HCT116 (cell line): ENCODE data around the gene SLC2A4. TPM values are rescaled to one million over a fixed set of nuclear protein-coding genes. Genes with fewer than 3 reads are reported as not detected.

Experiments
- ATAC-seq: fragments of 200-7000 bp; cut with Tn5 transposase; 2 replicates; pipeline ENCODE4 v1.9.1; 2020; ENCODE audit warnings: mild to moderate bottlenecking, moderate library complexity
- BruUV-seq: library from RNA; stranded (reverse); fragments of 400-500 nt; replicated peaks from 2 replicates; lab custom pipeline; 2021; lab: Mats Ljungman, UMichigan
- CTCF ChIA-PET: fragments of 300-600 bp; sonication (Branson Sonifier 250); formaldehyde crosslinking; loops from one replicate; lab custom pipeline; 2021; ENCODE audit warnings: antibody characterized with exemption; lab: Charles Lee
- POLR2A ChIA-PET: fragments of 300-600, 350-600 bp; sonication (Branson Sonifier 250); formaldehyde crosslinking; loops from one replicate; lab custom pipeline; 2021; ENCODE audit warnings: antibody characterized with exemption; lab: Charles Lee
- RAD21 ChIA-PET, 2 experiments: fragments of 300-600 bp; sonication (Branson Sonifier 250); formaldehyde crosslinking; loops; one replicate each; lab custom pipeline; 2023; ENCODE audit warnings: low total read pairs in 2 of 2; ENCODE audit not compliant: uncharacterized antibody in 2 of 2, unreplicated experiment in 2 of 2, low non-redundant PET in 1 of 2; lab: Charles Lee
- DNase-seq: peaks from one replicate; pipeline ENCODE4 v3.0.0-alpha.2; 2010; ENCODE audit warnings: low read depth, low spot score
- H2AFZ ChIP-seq: fragments of 200-600 bp; shearing (Covaris generic), sonication (generic); 2 replicates; pipeline ENCODE4 v1.6.1; 2017; ENCODE audit warnings: low read depth, mixed run types, mixed read lengths, antibody characterized with exemption, low read length; ENCODE audit not compliant: poor library complexity, severe bottlenecking
- H3K27ac ChIP-seq: 2 replicates; pipeline ENCODE4 v1.5.1; 2012; ENCODE audit warnings: low read depth, low read length
- H3K27me3 ChIP-seq: fragments of 200-600 bp; sonication (generic); 2 replicates; pipeline ENCODE4 v1.6.1; 2016; ENCODE audit warnings: mixed run types, low read length, mixed read lengths; ENCODE audit not compliant: insufficient read depth
- H3K36me3 ChIP-seq, 2 experiments: fragments of 200-500 bp in 1 of 2; fragments of 200-600 bp in 1 of 2; sonication (Bioruptor generic) in 1 of 2; sonication (generic) in 1 of 2; 2 replicates each; pipeline versions ENCODE4 v1.5.1 to v1.6.1; 2014 to 2016; ENCODE audit warnings: low read length in 2 of 2, inconsistent platforms in 1 of 2, mixed read lengths in 1 of 2, mixed run types in 1 of 2; ENCODE audit not compliant: insufficient read depth in 2 of 2, control insufficient read depth in 1 of 2
- H3K4me1 ChIP-seq, 2 experiments: fragments of 200-600 bp in 1 of 2; sonication (generic) in 1 of 2; 2 replicates each; pipeline versions ENCODE4 v1.5.1 to v1.6.1; 2012 to 2017; ENCODE audit warnings: low read length in 2 of 2, inconsistent platforms in 1 of 2, mild to moderate bottlenecking in 1 of 2, mixed read lengths in 1 of 2, mixed run types in 1 of 2, moderate library complexity in 1 of 2; ENCODE audit not compliant: insufficient read depth in 2 of 2, control insufficient read depth in 1 of 2
- H3K4me2 ChIP-seq: fragments of 200-600 bp; sonication (generic); 2 replicates; pipeline ENCODE4 v1.6.1; 2017; ENCODE audit warnings: mixed run types, low read length, mixed read lengths
- H3K4me3 ChIP-seq, 2 experiments: fragments of 200-600 bp in 1 of 2; sonication (generic) in 1 of 2; replicated peaks in 1 of 2; 2 replicates each; pipeline ENCODE4 v1.5.1; 2011 to 2016; ENCODE audit warnings: low read length in 2 of 2, control low read depth in 1 of 2, low read depth in 1 of 2, mild to moderate bottlenecking in 1 of 2, mixed read lengths in 1 of 2, mixed run types in 1 of 2
- H3K79me2 ChIP-seq: fragments of 200-600 bp; sonication (generic); 2 replicates; pipeline ENCODE4 v1.6.1; 2017; ENCODE audit warnings: mild to moderate bottlenecking, mixed run types, low read length, moderate library complexity, mixed read lengths; ENCODE audit not compliant: insufficient read depth
- H3K9ac ChIP-seq: fragments of 200-600 bp; sonication (generic); 2 replicates; pipeline ENCODE4 v1.6.1; 2016; ENCODE audit warnings: low read length, mixed read lengths
- H3K9me2 ChIP-seq: fragments of 200-600 bp; sonication (generic), shearing (Covaris generic); 2 replicates; pipeline ENCODE4 v1.6.1; 2017; ENCODE audit warnings: mixed run types, mild to moderate bottlenecking, moderate library complexity; ENCODE audit not compliant: insufficient read depth
- H3K9me3 ChIP-seq, 2 experiments: fragments of 200-500 bp in 1 of 2; fragments of 200-600 bp in 1 of 2; sonication (Bioruptor generic) in 1 of 2; sonication (generic) in 1 of 2; 2 replicates each; pipeline ENCODE4 v1.6.1; 2014 to 2017; ENCODE audit warnings: low read length in 2 of 2, mixed read lengths in 2 of 2, inconsistent platforms in 1 of 2, low read depth in 1 of 2, mild to moderate bottlenecking in 1 of 2, mixed run types in 1 of 2, moderate library complexity in 1 of 2; ENCODE audit not compliant: control insufficient read depth in 1 of 2, insufficient read depth in 1 of 2
- H4K20me1 ChIP-seq: fragments of 200-600 bp; sonication (generic), shearing (Covaris generic); 2 replicates; pipeline ENCODE4 v1.6.1; 2017; ENCODE audit warnings: mixed run types, mild to moderate bottlenecking, moderate library complexity; ENCODE audit not compliant: insufficient read depth
- CBX3 ChIP-seq: IDR thresholded peaks from 2 replicates; pipeline ENCODE4 v1.6.1; 2012; ENCODE audit warnings: low read depth
- EGR1 ChIP-seq: IDR thresholded peaks from 2 replicates; pipeline ENCODE4 v1.6.1; 2012; ENCODE audit warnings: low read depth
- EZH2 ChIP-seq: fragments of 200-600 bp; sonication (generic); IDR thresholded peaks from 2 replicates; pipeline ENCODE4 v1.6.1; 2017; ENCODE audit warnings: antibody characterized with exemption, mixed run types
- EZH2phosphoT487 ChIP-seq: fragments of 200-600 bp; IDR thresholded peaks from 2 replicates; pipeline ENCODE4 v1.6.1; 2018; ENCODE audit warnings: antibody characterized with exemption, borderline replicate concordance
- FOSL1 ChIP-seq: IDR thresholded peaks from 2 replicates; pipeline ENCODE4 v1.6.1; 2012; ENCODE audit warnings: low read depth
- JUND ChIP-seq: IDR thresholded peaks from 2 replicates; pipeline ENCODE4 v1.6.1; 2012
- MAX ChIP-seq: IDR thresholded peaks from 2 replicates; pipeline ENCODE4 v1.6.1; 2012
- POLR2A ChIP-seq: IDR thresholded peaks from 2 replicates; pipeline ENCODE4 v1.7.0; 2011; ENCODE audit warnings: borderline replicate concordance; ENCODE audit not compliant: insufficient read depth, insufficient read length; ENCODE audit errors: extremely low read depth
- POLR2AphosphoS5 ChIP-seq: IDR thresholded peaks from 2 replicates; pipeline ENCODE4 v1.6.1; 2011; ENCODE audit warnings: mild to moderate bottlenecking, low read depth, low read length, moderate library complexity
- RAD21 ChIP-seq: IDR thresholded peaks from 2 replicates; pipeline ENCODE4 v1.6.1; 2012; ENCODE audit warnings: low read depth, mild to moderate bottlenecking
- REST ChIP-seq: IDR thresholded peaks from 2 replicates; pipeline ENCODE4 v1.6.1; 2012; ENCODE audit warnings: low read depth
- SIN3A ChIP-seq: IDR thresholded peaks from 2 replicates; pipeline ENCODE4 v1.6.1; 2012; ENCODE audit warnings: low read depth
- SP1 ChIP-seq: IDR thresholded peaks from 2 replicates; pipeline ENCODE4 v1.6.1; 2012; ENCODE audit warnings: low read depth
- SRF ChIP-seq: IDR thresholded peaks from 2 replicates; pipeline ENCODE4 v1.6.1; 2012; ENCODE audit warnings: low read depth
- YY1 ChIP-seq: IDR thresholded peaks from 2 replicates; pipeline ENCODE4 v1.6.1; 2011; ENCODE audit warnings: low read length, low read depth, moderate library complexity, mild to moderate bottlenecking; ENCODE audit not compliant: insufficient replicate concordance; ENCODE audit errors: extremely low read depth
- ZBTB33 ChIP-seq: IDR thresholded peaks from 2 replicates; pipeline ENCODE4 v1.6.1; 2011; ENCODE audit warnings: mild to moderate bottlenecking, low read length, moderate library complexity; ENCODE audit not compliant: insufficient replicate concordance; ENCODE audit errors: extremely low read depth
- ZFX ChIP-seq: fragments of 450-650 bp; IDR thresholded peaks from 2 replicates; pipeline ENCODE4 v1.6.1; 2017
- intact Hi-C: fragments of 100-400 bp; cut with micrococcal nuclease; formaldehyde crosslinking; loops from 2 replicates; pipeline ENCODE4 v1.10.0; 2022
- total RNA-seq: library from RNA; stranded (reverse); gene quantifications from one replicate; pipeline ENCODE4 v1.2.1, GENCODE V29; 2021; ENCODE audit not compliant: unreplicated experiment

Gene SLC2A4
- total RNA-seq, 1 experiment from 2014 or later, result 2.5 TPM

GRCh38 chr17:7290166-7290565, 8.6 kb downstream of the SLC2A4 start:
- TF ChIP-seq ZFX, result no peak
- TF ChIP-seq REST, result no peak
- no peak for TF ChIP-seq SRF
- no peak for TF ChIP-seq SP1
- TF ChIP-seq EZH2, result no peak
- TF ChIP-seq YY1, result no peak
- no peak for TF ChIP-seq SIN3A
- no peak for TF ChIP-seq ZBTB33
- TF ChIP-seq CBX3, result no peak
- no peak for TF ChIP-seq POLR2AphosphoS5
- TF ChIP-seq EZH2phosphoT487, result no peak
- TF ChIP-seq RAD21, result no peak
- TF ChIP-seq EGR1, result no peak
- TF ChIP-seq MAX, result no peak
- TF ChIP-seq FOSL1, result no peak
- no peak for TF ChIP-seq JUND
- no peak for TF ChIP-seq POLR2A
- no peaks in the 10 kb centered on the region for H3K9me2 ChIP-seq
- intact Hi-C loops, result no loop called here
- POLR2A ChIA-PET, result no interaction called here
- H3K4me1 ChIP-seq, result peaks cover 8 to 23% of the 10 kb centered on the region in 2 experiments; a peak in 3 of 4 replicates
- H3K4me2 ChIP-seq, result no peak overlapping the region
- H2AFZ ChIP-seq, result no peak overlapping the region
- H4K20me1 ChIP-seq, result no peaks in the 10 kb centered on the region
- no peaks in the 10 kb centered on the region for H3K9me3 ChIP-seq
- ATAC-seq (no peak), DNase-seq (no peak)
- no peaks in the 10 kb centered on the region for H3K79me2 ChIP-seq
- H3K9ac ChIP-seq, result no peak overlapping the region
- H3K4me3 ChIP-seq, result no peak overlapping the region
- BruUV-seq, result no TSS peak
- CTCF ChIA-PET, result no interaction called here
- no peaks in the 10 kb centered on the region for H3K36me3 ChIP-seq
- H3K27ac ChIP-seq, result no peak overlapping the region; the same call in 1 of the 2 replicates
- RAD21 ChIA-PET, result no interaction called here
- no peaks in the 10 kb centered on the region for H3K27me3 ChIP-seq
